ENCODE results near the gene PPP3CA.
A peak's percentile ranks its signal among the peaks of the same experiment; 100 is the strongest.

The PPP3CA gene

DNA sequence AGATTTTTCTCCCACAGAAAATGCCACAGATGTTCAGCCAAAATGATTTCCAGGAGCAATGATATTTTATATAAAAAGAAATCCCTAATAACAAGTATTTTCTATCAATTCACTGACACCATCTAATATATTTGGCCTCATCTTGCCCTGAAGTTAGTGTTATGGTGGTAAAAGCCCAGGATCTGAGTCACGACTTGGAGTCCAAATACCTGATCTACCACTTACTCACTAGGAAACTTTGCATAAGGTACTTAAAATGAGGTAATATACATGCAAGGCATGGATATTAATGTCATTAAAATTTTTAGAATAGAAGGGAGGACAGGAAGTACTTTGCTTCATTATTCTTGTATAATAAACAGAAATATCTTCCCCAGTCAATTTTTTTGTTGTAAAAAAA is 16.3 kb downstream of the PPP3CA start:
- Histone ChIP-seq H3K9me3 (ENCODE audit: insufficient read depth, low read depth, low read length) (no peaks in the 10 kb centered on the region), H3K18ac (ENCODE audit: low read length) (no peak overlapping the region), H3K4ac (ENCODE audit: low read depth, low read length) (no peak overlapping the region), H3K36me3 (ENCODE audit: control insufficient read depth in 1 of 2, insufficient read depth in 2 of 2, low read length in 2 of 2) (no peaks in the 10 kb centered on the region), H3K14ac (ENCODE audit: low read length) (no peak overlapping the region), H3K4me3 (ENCODE audit: low read depth, low read length) (no peak overlapping the region), H2BK12ac (ENCODE audit: low read length) (no peak overlapping the region), H3K79me1 (ENCODE audit: low read length) (no peaks in the 10 kb centered on the region), H3K4me2 (ENCODE audit: low read length) (no peak overlapping the region), H2AK5ac (ENCODE audit: low read length) (no peak overlapping the region), H2BK120ac (ENCODE audit: insufficient read depth, low read length, poor library complexity) (no peak overlapping the region), H4K91ac (ENCODE audit: low read depth, low read length) (no peak overlapping the region), H3K79me2 (ENCODE audit: control insufficient read depth, insufficient read depth, low read length, poor library complexity) (no peaks in the 10 kb centered on the region), H4K8ac (ENCODE audit: low read depth, low read length) (no peak overlapping the region), H3K23ac (ENCODE audit: low read length) (no peak overlapping the region), H2BK5ac (ENCODE audit: low read depth, low read length, poor library complexity) (no peak overlapping the region), H3K27me3 (ENCODE audit: insufficient read depth, low read length) (no peaks in the 10 kb centered on the region), H3K9ac (ENCODE audit: low read length) (no peak overlapping the region), H3K4me1 (ENCODE audit: control insufficient read depth in 1 of 2, insufficient read depth in 2 of 2, low read length in 2 of 2) (no peaks in the 10 kb centered on the region), H2AFZ (ENCODE audit: insufficient read depth, low read length, poor library complexity) (no peak overlapping the region), H4K12ac (ENCODE audit: low read depth, low read length) (no peak overlapping the region), H3K27ac (ENCODE audit: low read depth, low read length) (no peak overlapping the region)
- WGBS (ENCODE audit: extremely low coverage, insufficient coverage, insufficient read length), result no CpG with 5 or more reads among the region's 1 CpG
- DNase-seq, result peak; percentile 35 to 70

DNA sequence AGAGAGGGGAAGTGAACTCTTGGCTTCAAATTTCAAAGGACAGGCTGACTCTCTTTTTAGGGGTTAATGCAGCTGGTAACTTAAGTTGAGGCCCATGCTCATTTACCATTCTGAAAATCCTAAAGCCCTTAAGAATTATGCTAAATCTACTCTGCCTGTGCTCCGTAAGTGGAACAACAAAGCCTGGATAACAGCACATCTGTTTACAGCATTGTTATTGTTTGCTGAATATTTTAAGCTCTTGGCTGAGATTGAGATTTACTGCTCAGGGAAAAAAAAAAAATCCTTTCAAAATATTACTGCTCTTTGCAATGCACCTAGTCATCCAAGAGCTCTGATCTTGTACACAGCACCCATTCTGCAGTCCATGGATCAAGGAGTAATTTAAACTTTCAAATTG is 17.7 kb downstream of the PPP3CA start:
- no peak for DNase-seq
- Histone ChIP-seq H3K27me3 (ENCODE audit: insufficient read depth, low read length) (no peaks in the 10 kb centered on the region), H3K23ac (ENCODE audit: low read length) (no peak overlapping the region), H3K14ac (ENCODE audit: low read length) (no peak overlapping the region), H3K79me2 (ENCODE audit: control insufficient read depth, insufficient read depth, low read length, poor library complexity) (no peaks in the 10 kb centered on the region), H3K9ac (ENCODE audit: low read length) (no peak overlapping the region), H4K12ac (ENCODE audit: low read depth, low read length) (no peak overlapping the region), H3K4me2 (ENCODE audit: low read length) (no peak overlapping the region), H3K4me1 (ENCODE audit: control insufficient read depth in 1 of 2, insufficient read depth in 2 of 2, low read length in 2 of 2) (no peaks in the 10 kb centered on the region), H3K36me3 (ENCODE audit: control insufficient read depth in 1 of 2, insufficient read depth in 2 of 2, low read length in 2 of 2) (no peaks in the 10 kb centered on the region), H4K91ac (ENCODE audit: low read depth, low read length) (no peak overlapping the region), H3K9me3 (ENCODE audit: insufficient read depth, low read depth, low read length) (no peaks in the 10 kb centered on the region), H3K4ac (ENCODE audit: low read depth, low read length) (no peak overlapping the region), H2AK5ac (ENCODE audit: low read length) (no peak overlapping the region), H3K18ac (ENCODE audit: low read length) (no peak overlapping the region), H3K4me3 (ENCODE audit: low read depth, low read length) (no peak overlapping the region), H2AFZ (ENCODE audit: insufficient read depth, low read length, poor library complexity) (no peak overlapping the region), H2BK120ac (ENCODE audit: insufficient read depth, low read length, poor library complexity) (no peak overlapping the region), H2BK5ac (ENCODE audit: low read depth, low read length, poor library complexity) (no peak overlapping the region), H3K79me1 (ENCODE audit: low read length) (no peaks in the 10 kb centered on the region), H3K27ac (ENCODE audit: low read depth, low read length) (no peak overlapping the region), H2BK12ac (ENCODE audit: low read length) (no peak overlapping the region), H4K8ac (ENCODE audit: low read depth, low read length) (no peak overlapping the region)
- WGBS (ENCODE audit: extremely low coverage, insufficient coverage, insufficient read length), result no CpG with 5 or more reads among the region's 1 CpG

DNA sequence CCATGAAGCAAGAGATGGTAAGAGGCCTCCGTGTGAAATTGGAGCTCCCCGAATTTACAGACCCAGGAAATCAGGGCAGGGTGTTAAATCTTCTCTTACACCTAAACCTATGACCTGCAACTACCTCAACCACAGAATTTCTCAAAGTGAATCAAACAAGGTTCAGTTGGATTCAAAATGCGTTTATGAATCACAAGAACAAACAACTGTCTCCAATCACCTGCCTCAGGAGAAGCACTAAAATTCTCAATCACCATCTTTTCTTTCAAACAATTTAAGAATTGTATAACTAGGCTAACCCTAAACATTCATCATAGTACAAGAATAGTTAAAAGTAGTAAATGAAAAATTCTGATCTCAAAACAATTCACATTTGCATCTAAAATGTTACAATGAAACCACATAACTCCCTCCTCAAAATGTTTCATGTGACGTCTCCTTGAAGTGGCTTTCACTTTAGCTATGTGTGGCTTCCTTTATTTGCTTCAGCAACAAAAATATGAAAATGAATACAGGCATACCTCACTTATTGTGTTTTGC is 19.2 kb downstream of the PPP3CA start:
- Histone ChIP-seq H4K12ac (ENCODE audit: low read depth, low read length) (no peak overlapping the region), H3K14ac (ENCODE audit: low read length) (no peak overlapping the region), H3K27ac (ENCODE audit: low read depth, low read length) (no peak overlapping the region), H2BK120ac (ENCODE audit: insufficient read depth, low read length, poor library complexity) (no peak overlapping the region), H3K4ac (ENCODE audit: low read depth, low read length) (no peak overlapping the region), H3K4me2 (ENCODE audit: low read length) (no peak overlapping the region), H4K91ac (ENCODE audit: low read depth, low read length) (no peak overlapping the region), H3K4me3 (ENCODE audit: low read depth, low read length) (no peak overlapping the region), H2AFZ (ENCODE audit: insufficient read depth, low read length, poor library complexity) (no peak overlapping the region), H2AK5ac (ENCODE audit: low read length) (no peak overlapping the region), H3K4me1 (ENCODE audit: control insufficient read depth in 1 of 2, insufficient read depth in 2 of 2, low read length in 2 of 2) (no peaks in the 10 kb centered on the region), H3K9me3 (ENCODE audit: insufficient read depth, low read depth, low read length) (no peaks in the 10 kb centered on the region), H4K8ac (ENCODE audit: low read depth, low read length) (no peak overlapping the region), H3K23ac (ENCODE audit: low read length) (no peak overlapping the region), H3K9ac (ENCODE audit: low read length) (no peak overlapping the region), H2BK12ac (ENCODE audit: low read length) (no peak overlapping the region), H3K79me1 (ENCODE audit: low read length) (no peaks in the 10 kb centered on the region), H3K27me3 (ENCODE audit: insufficient read depth, low read length) (no peaks in the 10 kb centered on the region), H3K36me3 (ENCODE audit: control insufficient read depth in 1 of 2, insufficient read depth in 2 of 2, low read length in 2 of 2) (no peaks in the 10 kb centered on the region), H2BK5ac (ENCODE audit: low read depth, low read length, poor library complexity) (no peak overlapping the region), H3K79me2 (ENCODE audit: control insufficient read depth, insufficient read depth, low read length, poor library complexity) (no peaks in the 10 kb centered on the region), H3K18ac (ENCODE audit: low read length) (no peak overlapping the region)
- no CpG with 5 or more reads among the region's 4 CpGs for WGBS (ENCODE audit: extremely low coverage, insufficient coverage, insufficient read length)
- DNase-seq, result no peak

DNA sequence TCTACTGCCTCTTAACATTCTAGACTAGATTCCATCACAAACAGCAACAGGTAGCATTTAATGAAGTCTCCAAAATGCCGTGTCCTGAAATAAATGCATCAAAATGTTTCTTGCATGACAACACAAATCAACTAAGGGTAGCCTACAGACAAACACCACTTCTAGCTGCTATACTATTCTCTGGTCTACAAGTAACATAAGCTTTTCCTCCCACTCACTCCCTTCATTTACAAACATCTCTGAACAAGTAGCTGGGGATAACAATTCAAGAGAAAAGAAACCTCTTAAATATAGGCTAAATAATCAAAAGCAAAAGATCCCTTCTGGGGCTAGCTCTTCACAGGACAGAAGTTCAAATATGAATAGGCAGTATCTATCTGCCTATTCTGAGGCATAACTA is 20.8 kb downstream of the PPP3CA start:
- Histone ChIP-seq H3K14ac (ENCODE audit: low read length) (no peak overlapping the region), H2BK12ac (ENCODE audit: low read length) (no peak overlapping the region), H3K23ac (ENCODE audit: low read length) (no peak overlapping the region), H3K4me2 (ENCODE audit: low read length) (no peak overlapping the region), H2BK5ac (ENCODE audit: low read depth, low read length, poor library complexity) (no peak overlapping the region), H3K9me3 (ENCODE audit: insufficient read depth, low read depth, low read length) (no peaks in the 10 kb centered on the region), H3K27ac (ENCODE audit: low read depth, low read length) (no peak overlapping the region), H2AFZ (ENCODE audit: insufficient read depth, low read length, poor library complexity) (no peak overlapping the region), H3K4ac (ENCODE audit: low read depth, low read length) (no peak overlapping the region), H4K91ac (ENCODE audit: low read depth, low read length) (no peak overlapping the region), H3K79me1 (ENCODE audit: low read length) (no peaks in the 10 kb centered on the region), H2AK5ac (ENCODE audit: low read length) (no peak overlapping the region), H4K8ac (ENCODE audit: low read depth, low read length) (no peak overlapping the region), H3K4me1 (ENCODE audit: control insufficient read depth in 1 of 2, insufficient read depth in 2 of 2, low read length in 2 of 2) (no peaks in the 10 kb centered on the region), H3K9ac (ENCODE audit: low read length) (no peak overlapping the region), H3K79me2 (ENCODE audit: control insufficient read depth, insufficient read depth, low read length, poor library complexity) (no peaks in the 10 kb centered on the region), H3K36me3 (ENCODE audit: control insufficient read depth in 1 of 2, insufficient read depth in 2 of 2, low read length in 2 of 2) (no peaks in the 10 kb centered on the region), H3K27me3 (ENCODE audit: insufficient read depth, low read length) (no peaks in the 10 kb centered on the region), H3K18ac (ENCODE audit: low read length) (no peak overlapping the region), H4K12ac (ENCODE audit: low read depth, low read length) (no peak overlapping the region), H2BK120ac (ENCODE audit: insufficient read depth, low read length, poor library complexity) (no peak overlapping the region), H3K4me3 (ENCODE audit: low read depth, low read length) (no peak overlapping the region)
- no peak for DNase-seq
- no CpG with 5 or more reads among the region's 1 CpG for WGBS (ENCODE audit: extremely low coverage, insufficient coverage, insufficient read length)
